Ascending aorta (tissue), 2 donors: ENCODE results near the gene ZNF277. TPM values are rescaled to one million over a fixed set of nuclear protein-coding genes. Genes with fewer than 3 reads are reported as not detected.

ENCODE experiments used
- DNase-seq, 2 donors: peaks; one replicate each; pipeline ENCODE4 v3.0.0-alpha.2; 2019; ENCODE audit warnings: low spot score in 2 of 2
- H3K27ac ChIP-seq, 2 donors: fragments of 200-600 bp; sonication (generic); one replicate each; pipeline ENCODE4 v1.5.1; 2016 to 2017; ENCODE audit warnings: mild to moderate bottlenecking in 1 of 2
- H3K27me3 ChIP-seq: fragments of 200-600 bp; sonication (generic); one replicate; pipeline ENCODE4 v1.5.1; 2017
- H3K36me3 ChIP-seq, 2 donors: fragments of 200-600 bp; sonication (generic); one replicate each; pipeline ENCODE4 v1.5.1; 2016
- H3K4me1 ChIP-seq, 2 donors: fragments of 200-600 bp; sonication (generic); one replicate each; pipeline ENCODE4 v1.5.1; 2016 to 2017; ENCODE audit warnings: mild to moderate bottlenecking in 1 of 2
- H3K4me3 ChIP-seq, 2 donors: fragments of 200-600 bp; sonication (generic); one replicate each; pipeline ENCODE4 v1.5.1; 2016 to 2017; ENCODE audit warnings: mild to moderate bottlenecking in 1 of 2
- H3K9me3 ChIP-seq, 2 donors: fragments of 200-600 bp; sonication (generic); one replicate each; pipeline ENCODE4 v1.5.1; 2016
- CTCF ChIP-seq, 3 experiments: fragments of 200-600 bp in 2 of 3; fragments of 450-650 bp in 1 of 3; sonication (generic) in 2 of 3; IDR thresholded peaks; one replicate each; pipeline ENCODE4 v1.5.1; 2016 to 2019; ENCODE audit warnings: antibody characterized with exemption in 3 of 3, mild to moderate bottlenecking in 1 of 3, moderate library complexity in 1 of 3
- intact Hi-C: fragments of 100-400 bp; cut with DNase I; formaldehyde crosslinking; loops from one replicate; pipeline ENCODE4 v1.15.1; 2023
- total RNA-seq: library from RNA; depleted of rRNA; stranded (reverse); fragments of >200 nt; gene quantifications from one replicate; pipeline ENCODE4 v1.1.0, GENCODE V29; 2016

Gene ZNF277
- total RNA-seq, 1 donor from 2014 or later: 0.43 TPM

GRCh38 chr7:112350585-112350984 is 144.1 kb downstream of the ZNF277 start:
- no peak for TF ChIP-seq CTCF (IDR thresholded peaks at IDR 0.05)
- no peak for DNase-seq
- no peak overlapping the region for H3K27ac ChIP-seq
- no peak overlapping the region for H3K4me3 ChIP-seq
- H3K4me1 ChIP-seq: no peaks in the 10 kb centered on the region
- no peaks in the 10 kb centered on the region for H3K27me3 ChIP-seq
- H3K9me3 ChIP-seq: no peaks in the 10 kb centered on the region
- intact Hi-C loops: no loop called here
- H3K36me3 ChIP-seq: no peaks in the 10 kb centered on the region

GRCh38 chr7:112356596-112356995 is 150.1 kb downstream of the ZNF277 start:
- Histone ChIP-seq H3K27ac (no peak overlapping the region), H3K4me1 (no peaks in the 10 kb centered on the region), H3K9me3 (no peaks in the 10 kb centered on the region), H3K4me3 (no peak overlapping the region), H3K36me3 (no peaks in the 10 kb centered on the region), H3K27me3 (no peaks in the 10 kb centered on the region)
- TF ChIP-seq CTCF (IDR thresholded peaks at IDR 0.05): no peak
- DNase-seq: no peak
- intact Hi-C loops: no loop called here

- no peak for TF ChIP-seq CTCF (IDR thresholded peaks at IDR 0.05)
- intact Hi-C loops: no loop called here
- H3K4me3 ChIP-seq: no peak overlapping the region
- H3K9me3 ChIP-seq: no peaks in the 10 kb centered on the region
- H3K4me1 ChIP-seq: no peaks in the 10 kb centered on the region
- H3K27me3 ChIP-seq: no peaks in the 10 kb centered on the region
- DNase-seq: no peak
- H3K27ac ChIP-seq: no peak overlapping the region
- no peaks in the 10 kb centered on the region for H3K36me3 ChIP-seq
Observed at GRCh38 chr7:112357136-112357535, 150.6 kb downstream of the ZNF277 start.

- no peak overlapping the region for H3K4me3 ChIP-seq
- no peaks in the 10 kb centered on the region for H3K9me3 ChIP-seq
- no peak for TF ChIP-seq CTCF (IDR thresholded peaks at IDR 0.05)
- no peaks in the 10 kb centered on the region for H3K36me3 ChIP-seq
- H3K27me3 ChIP-seq: no peaks in the 10 kb centered on the region
- no peak for DNase-seq
- intact Hi-C loops: no loop called here
- no peaks in the 10 kb centered on the region for H3K4me1 ChIP-seq
- no peak overlapping the region for H3K27ac ChIP-seq
Observed at GRCh38 chr7:112358513-112358912, 152.0 kb downstream of the ZNF277 start.

- Histone ChIP-seq H3K27ac (no peak overlapping the region), H3K9me3 (no peaks in the 10 kb centered on the region), H3K4me3 (no peak overlapping the region), H3K4me1 (no peaks in the 10 kb centered on the region), H3K27me3 (no peaks in the 10 kb centered on the region), H3K36me3 (no peaks in the 10 kb centered on the region)
- no peak for TF ChIP-seq CTCF (IDR thresholded peaks at IDR 0.05)
- intact Hi-C loops: no loop called here
- DNase-seq: no peak
Observed at GRCh38 chr7:112359086-112359485, 152.6 kb downstream of the ZNF277 start.

GRCh38 chr7:112360681-112361080 is 154.2 kb downstream of the ZNF277 start:
- no peaks in the 10 kb centered on the region for H3K27me3 ChIP-seq
- intact Hi-C loops: no loop called here
- no peaks in the 10 kb centered on the region for H3K9me3 ChIP-seq

More at GRCh38 chr7:112360681-112361080, 154.2 kb downstream of the ZNF277 start:
- H3K27ac ChIP-seq: no peak overlapping the region
- H3K4me1 ChIP-seq: no peaks in the 10 kb centered on the region
- no peak for DNase-seq
- no peak for TF ChIP-seq CTCF (IDR thresholded peaks at IDR 0.05)
- H3K4me3 ChIP-seq: no peak overlapping the region
- H3K36me3 ChIP-seq: no peaks in the 10 kb centered on the region
